Measurements from ENCODE around the gene MRPS33.

The MRPS33 gene

GRCh38 chr7:141014524-141015395 is at the start of gene MRPS33:
Gene MRPS33, minus strand, starts transcription at chr7:141014952. Its CDS starts 4,319 bp downstream, at chr7:141010633.
- TF ChIP-seq CTCF (conservative IDR thresholded peaks at IDR 0.05; ENCODE audit: low read length) = peak; percentile 66
- peak; percentile 94 for DNase-seq (ENCODE audit: low read depth)
- peak within 1 kb of the TSS; percentile 92 for H3K4me3 ChIP-seq (ENCODE audit: low read length)

GRCh38 chr7:141057788-141058187 is 43.0 kb upstream of the MRPS33 start:
- no peak overlapping the region for H3K4me3 ChIP-seq (ENCODE audit: low read length)
- no peak for DNase-seq (ENCODE audit: low read depth)
- TF ChIP-seq CTCF (conservative IDR thresholded peaks at IDR 0.05; ENCODE audit: low read length) = no peak

- no peak overlapping the region for H3K4me3 ChIP-seq (ENCODE audit: low read length)
- no peak for TF ChIP-seq CTCF (conservative IDR thresholded peaks at IDR 0.05; ENCODE audit: low read length)
- DNase-seq (ENCODE audit: low read depth) = no peak
Observed at GRCh38 chr7:141055146-141055545, 40.4 kb upstream of the MRPS33 start.

GRCh38 chr7:141053626-141054025 is 38.9 kb upstream of the MRPS33 start:
- DNase-seq (ENCODE audit: low read depth) = no peak
- no peak for TF ChIP-seq CTCF (conservative IDR thresholded peaks at IDR 0.05; ENCODE audit: low read length)
- no peak overlapping the region for H3K4me3 ChIP-seq (ENCODE audit: low read length)

GRCh38 chr7:141045842-141046620 is 31.3 kb upstream of the MRPS33 start:
- DNase-seq (ENCODE audit: low read depth) = peak; percentile 53
- no peak for TF ChIP-seq CTCF (conservative IDR thresholded peaks at IDR 0.05; ENCODE audit: low read length)
- no peak overlapping the region for H3K4me3 ChIP-seq (ENCODE audit: low read length)

GRCh38 chr7:141045126-141045841 is 30.5 kb upstream of the MRPS33 start:
- DNase-seq (ENCODE audit: low read depth) = peak; percentile 17
- no peak for TF ChIP-seq CTCF (conservative IDR thresholded peaks at IDR 0.05; ENCODE audit: low read length)
- no peak overlapping the region for H3K4me3 ChIP-seq (ENCODE audit: low read length)

All from AG10803 (cell line).